ENCODE measurements around the gene SULT1A1. TPM values are rescaled to one million over a fixed set of nuclear protein-coding genes. Genes with fewer than 3 reads are reported as not detected.

Gene SULT1A1
- total and polyA plus RNA-seq, 2 of the 13 experiments (the other 11 are each of a cell fraction or from before 2014, with no cell fraction given), result 114 to 147 TPM

- TF ChIP-seq ZNF720 (CRISPR knock-in tag; IDR thresholded peaks at IDR 0.05), result no peak
- no peak for TF ChIP-seq SKI (IDR thresholded peaks at IDR 0.05; ENCODE audit: partially characterized antibody)
- TF ChIP-seq KDM2A (CRISPR knock-in tag; IDR thresholded peaks at IDR 0.05; ENCODE audit: borderline replicate concordance, low read depth), result peak; percentile 45; the same call in 1 of the 2 replicates
- peak; percentile 80 for TF ChIP-seq ZFP91 (CRISPR knock-in tag; IDR thresholded peaks at IDR 0.05; ENCODE audit: borderline replicate concordance)
- no peak for TF ChIP-seq GPBP1L1 (CRISPR knock-in tag; IDR thresholded peaks at IDR 0.05)
- TF ChIP-seq GATAD2A (CRISPR knock-in tag; IDR thresholded peaks at IDR 0.05), result peak; percentile 59
- no peak for TF ChIP-seq HOXA9 (CRISPR knock-in tag; IDR thresholded peaks at IDR 0.05; ENCODE audit: borderline replicate concordance)
- TF ChIP-seq SETDB1 (CRISPR knock-in tag; IDR thresholded peaks at IDR 0.05; ENCODE audit: borderline replicate concordance), result 0 out of 2 replicates have a peak, but pooled peaks have one; percentile 54
- peak; percentile 88; the same call in 1 of the 2 replicates for TF ChIP-seq ZNF441 (CRISPR knock-in tag; IDR thresholded peaks at IDR 0.05; ENCODE audit: borderline replicate concordance)
- peak; percentile 64 for TF ChIP-seq SP2 (CRISPR knock-in tag; IDR thresholded peaks at IDR 0.05)
- no peak for TF ChIP-seq FOXP1 (IDR thresholded peaks at IDR 0.05)
- TF ChIP-seq FOXP1 (CRISPR knock-in tag; IDR thresholded peaks at IDR 0.05), result no peak; the same call in none of the 2 replicates
- TF ChIP-seq ZNF317 (CRISPR knock-in tag; IDR thresholded peaks at IDR 0.05), result no peak
- no peak for TF ChIP-seq MLLT10 (CRISPR knock-in tag; IDR thresholded peaks at IDR 0.05)
- peak; percentile 72 for TF ChIP-seq GABPB1 (CRISPR knock-in tag; IDR thresholded peaks at IDR 0.05)
- peak; percentile 64 for TF ChIP-seq HOXD1 (CRISPR knock-in tag; IDR thresholded peaks at IDR 0.05)
- 0 out of 2 replicates have a peak, but pooled peaks have one; percentile 13 for TF ChIP-seq SP1 (IDR thresholded peaks at IDR 0.05)
- no peak for TF ChIP-seq SP1 (CRISPR knock-in tag; IDR thresholded peaks at IDR 0.05)
- TF ChIP-seq NAIF1 (CRISPR knock-in tag; IDR thresholded peaks at IDR 0.05; ENCODE audit: borderline replicate concordance), result no peak; the same call in 1 of the 2 replicates
- TF ChIP-seq SP140L (CRISPR knock-in tag; IDR thresholded peaks at IDR 0.05; ENCODE audit: borderline replicate concordance), result no peak
- no peak for TF ChIP-seq ZNF782 (CRISPR knock-in tag; IDR thresholded peaks at IDR 0.05; ENCODE audit: borderline replicate concordance)
- TF ChIP-seq ZNF225 (CRISPR knock-in tag; IDR thresholded peaks at IDR 0.05), result no peak; the same call in 1 of the 2 replicates
- peak; percentile 12 for TF ChIP-seq YY1 (IDR thresholded peaks at IDR 0.05; ENCODE audit: insufficient read depth, insufficient replicate concordance, low read depth, low read length)
- TF ChIP-seq TBX2 (CRISPR knock-in tag; IDR thresholded peaks at IDR 0.05; ENCODE audit: borderline replicate concordance), result peak; percentile 32; the same call in 1 of the 2 replicates
- TF ChIP-seq ZNF580 (CRISPR knock-in tag; IDR thresholded peaks at IDR 0.05; ENCODE audit: borderline replicate concordance, low read depth), result peak; percentile 27; the same call in 1 of the 2 replicates
- TF ChIP-seq TGIF2 (CRISPR knock-in tag; IDR thresholded peaks at IDR 0.05), result peak; percentile 63
- no peak for TF ChIP-seq ZBTB8A (CRISPR knock-in tag; IDR thresholded peaks at IDR 0.05; ENCODE audit: borderline replicate concordance, low read depth)
- TF ChIP-seq ZNF589 (CRISPR knock-in tag; conservative IDR thresholded peaks at IDR 0.05), result peak; percentile 66; the same call in 1 of the 2 replicates
These were observed at the start of gene SULT1A1 (continued) for GRCh38 chr16:28609631-28610594.
